Neural cell (in vitro differentiated cells): Measurements from ENCODE around the gene TCEA3. TPM values are rescaled to one million over a fixed set of nuclear protein-coding genes. Genes with fewer than 3 reads are reported as not detected.
A peak's percentile ranks its signal among the peaks of the same experiment; 100 is the strongest.

Experiments used
- H2AFZ ChIP-seq: fragments of 200-600, 300-800 bp; sonication (generic), shearing (Covaris generic); 2 replicates; pipeline ENCODE4 v1.6.0; 2014; ENCODE audit warnings: low read depth, mild to moderate bottlenecking, antibody characterized with exemption, low read length, moderate library complexity
- H3F3A ChIP-seq: fragments of 200-600 bp; shearing (Covaris generic); 2 replicates; pipeline ENCODE4 v1.6.1; 2016; ENCODE audit warnings: mild to moderate bottlenecking, moderate library complexity, mixed read lengths, antibody characterized with exemption, low read length; ENCODE audit not compliant: insufficient read depth, poor library complexity, severe bottlenecking
- H3K27ac ChIP-seq: fragments of 200-600, 300-800 bp; sonication (generic), shearing (Covaris generic); 2 replicates; pipeline ENCODE4 v1.5.1; 2014; ENCODE audit warnings: mild to moderate bottlenecking, low read length, moderate library complexity
- H3K27me3 ChIP-seq: fragments of 300-800, 200-600 bp; sonication (generic), shearing (Covaris generic); 2 replicates; pipeline ENCODE4 v1.6.0; 2014; ENCODE audit warnings: mild to moderate bottlenecking, low read depth, low read length, moderate library complexity; ENCODE audit not compliant: insufficient read depth
- H3K36me3 ChIP-seq: fragments of 300-800, 200-600 bp; sonication (generic), shearing (Covaris generic); 2 replicates; pipeline ENCODE4 v1.5.1; 2014; ENCODE audit warnings: mild to moderate bottlenecking, antibody characterized with exemption, low read length, moderate library complexity; ENCODE audit not compliant: insufficient read depth
- H3K4me2 ChIP-seq: fragments of 300-800, 200-600 bp; sonication (generic), shearing (Covaris generic); 2 replicates; pipeline ENCODE4 v1.6.0; 2014; ENCODE audit warnings: mild to moderate bottlenecking, low read length
- H3K4me3 ChIP-seq: fragments of 300-800, 200-600 bp; sonication (generic), shearing (Covaris generic); 2 replicates; pipeline ENCODE4 v1.5.1; 2014; ENCODE audit warnings: mild to moderate bottlenecking, low read length, moderate library complexity
- H3K79me2 ChIP-seq: fragments of 200-600 bp; shearing (Covaris generic); replicated peaks from 2 replicates; pipeline ENCODE4 v1.6.0; 2014; ENCODE audit warnings: mild to moderate bottlenecking, low read length, moderate library complexity; ENCODE audit not compliant: insufficient read depth
- H3K9ac ChIP-seq: fragments of 300-800, 200-600 bp; sonication (generic), shearing (Covaris generic); 2 replicates; pipeline ENCODE4 v1.6.1; 2016; ENCODE audit warnings: mild to moderate bottlenecking, low read length, mixed read lengths
- H3K9me2 ChIP-seq: fragments of 200-600 bp; shearing (Covaris generic); 2 replicates; pipeline ENCODE4 v1.6.1; 2016; ENCODE audit warnings: mild to moderate bottlenecking, low read length, mixed read lengths; ENCODE audit not compliant: insufficient read depth
- H3K9me3 ChIP-seq: fragments of 200-600, 300-800 bp; sonication (generic), shearing (Covaris generic); 2 replicates; pipeline ENCODE4 v1.6.1; 2016; ENCODE audit warnings: mild to moderate bottlenecking, mixed run types, low read length, moderate library complexity, mixed read lengths
- H4K20me1 ChIP-seq: fragments of 200-600 bp; shearing (Covaris generic); 2 replicates; pipeline ENCODE4 v1.6.1; 2016; ENCODE audit warnings: mild to moderate bottlenecking, mixed run types; ENCODE audit not compliant: insufficient read depth
- CTCF ChIP-seq: fragments of 450-650 bp; IDR thresholded peaks from 2 replicates; pipeline ENCODE4 v1.5.1; 2014; ENCODE audit warnings: antibody characterized with exemption, mild to moderate bottlenecking, moderate library complexity; ENCODE audit not compliant: poor library complexity, severe bottlenecking
- EP300 ChIP-seq: fragments of 450-650 bp; conservative IDR thresholded peaks from 2 replicates; pipeline ENCODE4 v1.6.1; 2014; ENCODE audit warnings: antibody characterized with exemption, mild to moderate bottlenecking, moderate library complexity; ENCODE audit not compliant: poor library complexity, severe bottlenecking
- EZH2 ChIP-seq: fragments of 200-600, 300-800 bp; shearing (Covaris generic), sonication (generic); IDR thresholded peaks from 2 replicates; pipeline ENCODE4 v1.6.1; 2014; ENCODE audit warnings: antibody characterized with exemption, low read length, borderline replicate concordance, mild to moderate bottlenecking; ENCODE audit not compliant: insufficient read depth, poor library complexity, severe bottlenecking
- MXI1 ChIP-seq: fragments of 450-650 bp; conservative IDR thresholded peaks from 2 replicates; pipeline ENCODE4 v1.6.1; 2014; ENCODE audit warnings: antibody characterized with exemption, mild to moderate bottlenecking; ENCODE audit not compliant: poor library complexity, severe bottlenecking
- POLR2AphosphoS5 ChIP-seq: IDR thresholded peaks from 2 replicates; pipeline ENCODE4 v1.6.1; 2012
- RAD21 ChIP-seq: fragments of 450-650 bp; conservative IDR thresholded peaks from 2 replicates; pipeline ENCODE4 v1.6.1; 2014; ENCODE audit warnings: antibody characterized with exemption, mild to moderate bottlenecking, moderate library complexity
- SMC3 ChIP-seq: fragments of 450-650 bp; conservative IDR thresholded peaks from 2 replicates; pipeline ENCODE4 v1.6.1; 2014; ENCODE audit warnings: antibody characterized with exemption, mild to moderate bottlenecking, moderate library complexity; ENCODE audit not compliant: poor library complexity
- TAF1 ChIP-seq: IDR thresholded peaks from 2 replicates; pipeline ENCODE4 v1.6.1; 2012; ENCODE audit warnings: low read depth
- polyA plus RNA-seq: library from polyadenylated mRNA; depleted of rRNA; stranded (reverse); fragments of >200 nt; gene quantifications from 2 replicates; pipeline ENCODE4 v1.2.3, GENCODE V29; 2014
- TF ChIP-seq, protein P1 (sequence below): IDR thresholded peaks from 2 replicates; pipeline ENCODE4 v1.6.1; 2012; ENCODE audit warnings: borderline replicate concordance

The TCEA3 gene
- polyA plus RNA-seq, 1 donor from 2014 or later, result not detected

DNA sequence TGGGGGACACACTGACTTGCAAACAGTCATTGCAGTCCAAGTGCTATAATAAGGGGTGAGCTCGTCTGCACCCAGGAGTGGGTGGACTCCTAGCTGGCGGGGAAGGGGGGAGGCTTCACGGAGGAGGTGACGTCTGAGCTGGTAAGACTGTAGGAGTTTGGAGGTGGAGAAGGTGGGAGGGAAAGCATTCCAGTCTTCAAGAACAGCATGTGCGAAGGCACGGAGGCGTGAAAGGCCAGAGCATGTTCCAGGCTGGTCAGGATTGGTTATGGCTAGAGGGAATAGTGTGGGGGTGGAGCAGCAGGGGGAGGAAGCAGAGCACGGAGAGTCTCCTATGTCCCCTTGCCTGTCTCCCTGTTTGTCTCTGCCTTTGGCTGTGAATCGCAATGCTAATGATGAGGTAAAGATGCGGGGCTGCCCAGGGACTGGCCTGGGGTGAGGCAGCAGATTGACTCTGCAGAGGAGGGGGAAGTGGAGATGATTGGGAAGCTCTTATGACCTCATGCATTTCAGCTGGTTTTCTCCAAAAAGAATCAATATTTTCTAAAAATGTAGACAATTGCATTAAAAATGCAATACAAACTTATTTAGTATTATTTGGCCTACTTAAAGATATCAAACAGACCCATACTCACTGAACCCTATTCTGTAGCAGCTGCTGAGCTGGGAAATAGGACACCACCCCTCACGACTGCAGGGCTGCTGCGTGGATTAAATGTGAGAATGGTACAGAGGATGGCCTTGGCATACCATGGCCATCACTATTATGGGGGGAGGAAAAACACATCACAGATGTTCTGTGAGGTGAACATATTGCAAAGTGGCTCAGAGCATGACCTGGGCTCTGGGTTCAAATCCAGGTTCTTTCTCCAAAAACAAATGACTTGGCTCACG is 52.3 kb downstream of the TCEA3 start:
- Histone ChIP-seq H3K9ac (no peak overlapping the region), H3K27me3 (no peaks in the 10 kb centered on the region), H4K20me1 (no peaks in the 10 kb centered on the region), H3K27ac (no peak overlapping the region), H3K9me3 (no peaks in the 10 kb centered on the region), H2AFZ (no peak overlapping the region), H3K4me3 (no peak overlapping the region), H3F3A (peaks cover 19% of the 10 kb centered on the region), H3K36me3 (no peaks in the 10 kb centered on the region), H3K9me2 (no peaks in the 10 kb centered on the region), H3K4me2 (no peak overlapping the region), H3K79me2 (peaks cover 6% of the 10 kb centered on the region)
- TF ChIP-seq MXI1 (no peak), CTCF (no peak), POLR2AphosphoS5 (no peak), SMC3 (no peak), EP300 (no peak), EZH2 (no peak), TAF1 (no peak), RAD21 (no peak)
- TF ChIP-seq, protein P1, sequence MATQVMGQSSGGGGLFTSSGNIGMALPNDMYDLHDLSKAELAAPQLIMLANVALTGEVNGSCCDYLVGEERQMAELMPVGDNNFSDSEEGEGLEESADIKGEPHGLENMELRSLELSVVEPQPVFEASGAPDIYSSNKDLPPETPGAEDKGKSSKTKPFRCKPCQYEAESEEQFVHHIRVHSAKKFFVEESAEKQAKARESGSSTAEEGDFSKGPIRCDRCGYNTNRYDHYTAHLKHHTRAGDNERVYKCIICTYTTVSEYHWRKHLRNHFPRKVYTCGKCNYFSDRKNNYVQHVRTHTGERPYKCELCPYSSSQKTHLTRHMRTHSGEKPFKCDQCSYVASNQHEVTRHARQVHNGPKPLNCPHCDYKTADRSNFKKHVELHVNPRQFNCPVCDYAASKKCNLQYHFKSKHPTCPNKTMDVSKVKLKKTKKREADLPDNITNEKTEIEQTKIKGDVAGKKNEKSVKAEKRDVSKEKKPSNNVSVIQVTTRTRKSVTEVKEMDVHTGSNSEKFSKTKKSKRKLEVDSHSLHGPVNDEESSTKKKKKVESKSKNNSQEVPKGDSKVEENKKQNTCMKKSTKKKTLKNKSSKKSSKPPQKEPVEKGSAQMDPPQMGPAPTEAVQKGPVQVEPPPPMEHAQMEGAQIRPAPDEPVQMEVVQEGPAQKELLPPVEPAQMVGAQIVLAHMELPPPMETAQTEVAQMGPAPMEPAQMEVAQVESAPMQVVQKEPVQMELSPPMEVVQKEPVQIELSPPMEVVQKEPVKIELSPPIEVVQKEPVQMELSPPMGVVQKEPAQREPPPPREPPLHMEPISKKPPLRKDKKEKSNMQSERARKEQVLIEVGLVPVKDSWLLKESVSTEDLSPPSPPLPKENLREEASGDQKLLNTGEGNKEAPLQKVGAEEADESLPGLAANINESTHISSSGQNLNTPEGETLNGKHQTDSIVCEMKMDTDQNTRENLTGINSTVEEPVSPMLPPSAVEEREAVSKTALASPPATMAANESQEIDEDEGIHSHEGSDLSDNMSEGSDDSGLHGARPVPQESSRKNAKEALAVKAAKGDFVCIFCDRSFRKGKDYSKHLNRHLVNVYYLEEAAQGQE, result no peak

DNA sequence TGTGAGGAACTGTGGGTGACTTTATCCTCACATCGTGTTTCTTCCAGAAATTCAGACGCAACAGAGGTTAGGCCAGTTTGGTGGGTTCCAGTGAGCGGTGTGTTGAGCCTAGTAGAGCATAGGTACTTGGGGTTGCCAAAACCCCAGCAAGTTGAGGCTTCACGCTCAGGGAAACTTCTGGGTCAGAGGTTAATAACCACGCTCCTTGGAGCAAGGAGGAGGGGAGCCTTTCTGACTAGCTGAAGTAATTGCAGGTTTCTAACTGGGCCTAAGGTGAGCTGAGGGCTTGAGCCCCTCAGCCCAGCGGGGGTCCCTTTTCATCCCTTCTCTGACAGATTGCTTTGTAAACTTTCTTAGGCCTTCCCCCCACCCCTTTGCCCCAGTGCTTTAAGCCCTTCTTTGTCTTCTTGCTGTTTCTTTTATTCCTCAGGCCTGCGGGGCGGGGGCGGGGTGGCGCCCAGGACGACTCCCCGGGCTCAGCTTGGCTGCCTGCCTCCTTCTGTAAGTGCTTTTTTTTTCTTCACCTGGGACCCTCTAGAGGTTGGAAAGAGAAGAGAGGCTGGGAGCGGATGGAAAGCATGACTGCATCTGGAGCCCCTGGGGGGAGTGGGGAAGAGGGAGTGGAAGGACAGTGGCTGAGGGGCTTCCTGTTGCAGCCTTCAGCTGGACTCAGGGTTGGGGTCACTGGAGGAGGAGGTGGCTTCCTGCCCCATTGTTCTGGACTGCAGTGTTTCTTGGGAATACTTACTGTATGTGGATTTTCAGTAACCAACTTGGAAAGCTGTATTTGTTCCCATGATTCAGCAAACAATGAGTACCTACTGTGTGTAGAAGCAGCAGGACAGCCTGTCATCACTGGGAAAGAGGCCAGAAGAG is 53.6 kb downstream of the TCEA3 start:
- Histone ChIP-seq H3K9me2 (no peaks in the 10 kb centered on the region), H3K9me3 (no peaks in the 10 kb centered on the region), H3K27me3 (no peaks in the 10 kb centered on the region), H2AFZ (no peak overlapping the region), H3K27ac (peak overlapping the region; percentile 93), H3K9ac (peak overlapping the region; percentile 91), H3K4me2 (peak overlapping the region; percentile 85), H3K36me3 (peaks cover 7% of the 10 kb centered on the region), H4K20me1 (no peaks in the 10 kb centered on the region), H3F3A (peaks cover 19% of the 10 kb centered on the region), H3K4me3 (peak overlapping the region; percentile 93), H3K79me2 (peaks cover 12% of the 10 kb centered on the region)
- no peak for TF ChIP-seq RAD21
- no peak for TF ChIP-seq SMC3
- TF ChIP-seq CTCF, result peak; percentile 52
